ENCODE results near the gene HS3ST5.

Gene HS3ST5

DNA sequence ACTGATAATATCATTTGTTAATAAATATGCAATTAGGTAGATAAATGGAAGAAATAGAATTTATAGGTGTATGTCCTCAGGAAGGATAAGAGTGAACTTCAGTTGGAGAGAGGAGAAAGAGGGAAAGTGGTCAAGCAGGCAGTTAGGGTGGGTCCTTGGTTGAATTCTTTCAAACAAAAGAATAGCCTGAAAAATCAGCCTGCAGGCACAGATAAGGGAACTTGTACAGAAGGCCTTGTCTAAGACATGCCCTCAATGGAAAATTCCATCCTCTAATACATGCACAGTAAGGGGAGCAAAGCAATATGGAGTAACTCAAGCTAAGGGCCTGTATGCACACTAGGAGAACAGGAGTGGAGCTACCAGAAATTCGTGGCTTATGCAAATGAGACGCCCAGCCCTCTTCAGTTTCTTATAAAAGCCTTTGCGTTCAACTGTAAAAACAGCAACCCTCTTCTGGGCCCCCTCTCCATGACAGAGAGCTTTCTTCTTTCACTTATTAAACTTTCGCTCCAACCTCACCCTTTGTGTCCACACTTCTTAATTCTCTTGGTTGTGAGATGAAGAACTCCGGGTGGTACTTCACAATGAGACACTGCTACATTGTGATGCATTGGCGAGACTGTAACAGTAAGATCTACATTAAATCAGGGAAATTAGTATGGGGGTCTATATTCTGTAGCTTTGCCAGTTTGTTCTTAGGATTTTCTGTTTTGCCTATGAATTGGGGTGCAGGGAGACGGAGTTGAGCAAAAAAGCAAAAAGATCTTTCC lies 147.0 kb downstream of the HS3ST5 start:
- Histone ChIP-seq H3K4me3 (ENCODE audit: low read depth, low read length) (no peak overlapping the region), H3K9me3 (ENCODE audit: control insufficient read depth, insufficient read depth, low read length) (no peaks in the 10 kb centered on the region), H3K4me1 (ENCODE audit: control insufficient read depth, insufficient read depth, low read length) (peaks cover 36% of the 10 kb centered on the region), H3K27me3 (ENCODE audit: control insufficient read depth, insufficient read depth, low read length) (no peaks in the 10 kb centered on the region), H3K36me3 (ENCODE audit: control insufficient read depth, insufficient read depth, low read length) (no peaks in the 10 kb centered on the region), H3K9ac (ENCODE audit: low read depth, low read length) (no peak overlapping the region), H3K27ac (ENCODE audit: low read depth, low read length) (peak overlapping the region; percentile 64)

GRCh38 chr6:114195027-114195365 lies 147.8 kb downstream of the HS3ST5 start:
- Histone ChIP-seq H3K9me3 (ENCODE audit: control insufficient read depth, insufficient read depth, low read length) (no peaks in the 10 kb centered on the region), H3K27ac (ENCODE audit: low read depth, low read length) (peak overlapping the region; percentile 21), H3K4me1 (ENCODE audit: control insufficient read depth, insufficient read depth, low read length) (peaks cover 37% of the 10 kb centered on the region), H3K4me3 (ENCODE audit: low read depth, low read length) (no peak overlapping the region), H3K9ac (ENCODE audit: low read depth, low read length) (no peak overlapping the region), H3K36me3 (ENCODE audit: control insufficient read depth, insufficient read depth, low read length) (no peaks in the 10 kb centered on the region), H3K27me3 (ENCODE audit: control insufficient read depth, insufficient read depth, low read length) (no peaks in the 10 kb centered on the region)

DNA sequence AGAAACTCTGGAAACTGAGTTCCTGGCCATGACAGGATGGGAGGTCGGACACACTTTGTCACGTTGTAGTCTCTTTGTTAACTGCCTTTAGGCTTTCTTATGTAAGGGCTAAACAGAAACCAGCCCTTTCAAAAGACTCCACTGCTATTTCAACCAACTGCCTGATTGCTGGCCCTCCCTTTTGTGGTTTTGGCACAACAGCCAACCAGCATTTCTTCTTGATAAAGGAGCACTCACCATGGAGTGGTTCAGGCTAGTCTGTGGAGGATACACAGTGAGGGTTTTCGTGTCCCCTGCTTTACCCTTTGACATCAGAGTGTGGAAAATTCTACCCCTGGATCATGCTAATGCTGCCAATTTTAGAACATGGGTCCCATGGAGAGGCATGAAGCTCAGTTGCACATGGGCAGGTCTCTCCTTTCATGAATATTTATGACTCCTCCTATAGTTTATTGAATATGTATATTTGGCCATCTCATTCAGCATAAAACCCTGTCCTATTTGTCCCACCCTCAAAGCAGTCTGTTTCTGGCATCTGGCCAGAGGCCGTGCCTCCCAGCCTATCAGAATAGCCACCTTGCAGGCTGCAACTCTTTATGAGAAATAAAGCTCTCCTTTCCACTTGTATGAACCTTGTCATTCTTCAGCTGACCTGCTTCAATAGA lies 148.3 kb downstream of the HS3ST5 start:
- Histone ChIP-seq H3K27me3 (ENCODE audit: control insufficient read depth, insufficient read depth, low read length) (no peaks in the 10 kb centered on the region), H3K4me1 (ENCODE audit: control insufficient read depth, insufficient read depth, low read length) (peaks cover 41% of the 10 kb centered on the region), H3K27ac (ENCODE audit: low read depth, low read length) (no peak overlapping the region), H3K36me3 (ENCODE audit: control insufficient read depth, insufficient read depth, low read length) (no peaks in the 10 kb centered on the region), H3K9me3 (ENCODE audit: control insufficient read depth, insufficient read depth, low read length) (no peaks in the 10 kb centered on the region), H3K4me3 (ENCODE audit: low read depth, low read length) (no peak overlapping the region), H3K9ac (ENCODE audit: low read depth, low read length) (no peak overlapping the region)

DNA sequence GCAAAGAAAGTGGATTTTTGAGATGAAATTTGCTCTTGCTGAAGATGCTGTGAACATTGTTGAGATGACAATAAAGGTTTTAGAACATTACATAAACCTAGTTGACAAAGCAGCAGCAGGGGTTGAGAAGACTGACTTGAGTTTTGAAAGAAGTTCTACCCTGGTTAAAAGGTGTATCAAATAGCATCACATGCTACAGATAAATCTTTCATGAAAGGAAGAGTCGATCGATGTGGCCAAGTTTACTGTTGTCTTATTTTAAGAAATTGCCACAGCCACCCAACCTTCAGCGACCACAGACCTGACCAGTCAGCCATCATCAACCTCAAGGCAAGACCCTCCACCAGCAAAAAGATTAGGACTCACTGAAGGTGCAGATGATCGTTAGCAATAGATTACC lies 155.3 kb downstream of the HS3ST5 start:
- H3K4me1 ChIP-seq (ENCODE audit: control insufficient read depth, insufficient read depth, low read length): peaks cover 7% of the 10 kb centered on the region; the same call in 1 of the 2 replicates
- H3K27me3 ChIP-seq (ENCODE audit: control insufficient read depth, insufficient read depth, low read length): no peaks in the 10 kb centered on the region
- H3K9me3 ChIP-seq (ENCODE audit: control insufficient read depth, insufficient read depth, low read length): no peaks in the 10 kb centered on the region
- no peak overlapping the region for H3K27ac ChIP-seq (ENCODE audit: low read depth, low read length)
- no peaks in the 10 kb centered on the region for H3K36me3 ChIP-seq (ENCODE audit: control insufficient read depth, insufficient read depth, low read length)
- no peak overlapping the region for H3K9ac ChIP-seq (ENCODE audit: low read depth, low read length)
- no peak overlapping the region for H3K4me3 ChIP-seq (ENCODE audit: low read depth, low read length)

- no peaks in the 10 kb centered on the region; the same call in 1 of the 2 replicates for H3K36me3 ChIP-seq (ENCODE audit: control insufficient read depth, insufficient read depth, low read length)
- H3K9me3 ChIP-seq (ENCODE audit: control insufficient read depth, insufficient read depth, low read length): no peaks in the 10 kb centered on the region
- no peak overlapping the region for H3K4me3 ChIP-seq (ENCODE audit: low read depth, low read length)
- H3K4me1 ChIP-seq (ENCODE audit: control insufficient read depth, insufficient read depth, low read length): peaks cover 20% of the 10 kb centered on the region
- H3K27me3 ChIP-seq (ENCODE audit: control insufficient read depth, insufficient read depth, low read length): no peaks in the 10 kb centered on the region
- H3K27ac ChIP-seq (ENCODE audit: low read depth, low read length): no peak overlapping the region
- H3K9ac ChIP-seq (ENCODE audit: low read depth, low read length): no peak overlapping the region
These were observed 161.2 kb downstream of the HS3ST5 start for GRCh38 chr6:114181664-114182063.

DNA sequence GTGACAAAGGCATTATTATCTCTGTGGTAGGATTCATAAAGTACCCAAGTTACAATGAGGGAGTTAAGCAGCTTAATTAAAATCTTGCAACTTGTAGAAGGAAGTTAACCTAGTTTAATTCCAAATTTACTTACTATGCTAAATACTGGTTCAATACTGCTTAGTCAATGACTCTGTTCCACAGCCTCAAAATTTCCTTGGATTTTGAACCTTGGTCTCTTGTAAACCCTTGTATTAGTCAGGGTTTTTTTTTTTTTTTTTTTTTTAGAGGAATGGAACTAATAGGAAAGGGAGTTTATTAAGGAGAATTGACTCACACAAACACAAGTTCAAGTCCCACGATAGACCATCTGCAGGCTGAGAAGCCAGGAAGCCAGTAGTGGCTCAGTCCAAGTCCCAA lies 163.4 kb downstream of the HS3ST5 start:
- Histone ChIP-seq H3K27ac (ENCODE audit: low read depth, low read length) (no peak overlapping the region), H3K27me3 (ENCODE audit: control insufficient read depth, insufficient read depth, low read length) (no peaks in the 10 kb centered on the region), H3K4me3 (ENCODE audit: low read depth, low read length) (no peak overlapping the region), H3K9ac (ENCODE audit: low read depth, low read length) (no peak overlapping the region), H3K4me1 (ENCODE audit: control insufficient read depth, insufficient read depth, low read length) (peaks cover 32% of the 10 kb centered on the region), H3K36me3 (ENCODE audit: control insufficient read depth, insufficient read depth, low read length) (no peaks in the 10 kb centered on the region; the same call in 1 of the 2 replicates), H3K9me3 (ENCODE audit: control insufficient read depth, insufficient read depth, low read length) (no peaks in the 10 kb centered on the region)

DNA sequence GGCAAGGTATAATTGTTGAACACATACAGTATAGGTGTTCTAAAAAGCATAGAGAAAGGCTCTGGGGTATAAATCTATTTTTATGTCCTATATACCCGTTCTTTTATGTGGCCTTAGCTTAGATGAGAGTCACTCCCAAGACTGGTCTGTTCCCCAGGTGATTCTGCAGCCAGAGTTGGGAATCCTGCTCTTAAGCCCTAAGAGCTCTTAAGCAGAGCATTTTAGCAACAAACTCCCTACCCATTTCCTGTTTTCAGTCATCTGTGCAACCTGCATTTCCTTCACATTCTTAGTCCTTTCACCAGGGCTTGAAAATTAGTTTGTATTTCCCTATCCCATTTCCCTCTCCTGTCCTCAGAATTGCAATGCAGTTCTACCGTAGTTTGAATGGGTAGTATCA lies 166.1 kb downstream of the HS3ST5 start:
- Histone ChIP-seq H3K36me3 (ENCODE audit: control insufficient read depth, insufficient read depth, low read length) (no peaks in the 10 kb centered on the region; the same call in 1 of the 2 replicates), H3K27ac (ENCODE audit: low read depth, low read length) (peak overlapping the region; percentile 50), H3K9ac (ENCODE audit: low read depth, low read length) (no peak overlapping the region), H3K9me3 (ENCODE audit: control insufficient read depth, insufficient read depth, low read length) (no peaks in the 10 kb centered on the region), H3K4me1 (ENCODE audit: control insufficient read depth, insufficient read depth, low read length) (peaks cover 47% of the 10 kb centered on the region), H3K4me3 (ENCODE audit: low read depth, low read length) (no peak overlapping the region), H3K27me3 (ENCODE audit: control insufficient read depth, insufficient read depth, low read length) (no peaks in the 10 kb centered on the region)

- Histone ChIP-seq H3K9me3 (ENCODE audit: control insufficient read depth, insufficient read depth, low read length) (no peaks in the 10 kb centered on the region), H3K4me1 (ENCODE audit: control insufficient read depth, insufficient read depth, low read length) (peaks cover 56% of the 10 kb centered on the region), H3K27me3 (ENCODE audit: control insufficient read depth, insufficient read depth, low read length) (no peaks in the 10 kb centered on the region), H3K36me3 (ENCODE audit: control insufficient read depth, insufficient read depth, low read length) (no peaks in the 10 kb centered on the region), H3K9ac (ENCODE audit: low read depth, low read length) (no peak overlapping the region), H3K27ac (ENCODE audit: low read depth, low read length) (no peak overlapping the region), H3K4me3 (ENCODE audit: low read depth, low read length) (no peak overlapping the region)
These were observed 170.1 kb downstream of the HS3ST5 start for GRCh38 chr6:114172576-114173260.

- Histone ChIP-seq H3K4me1 (ENCODE audit: control insufficient read depth, insufficient read depth, low read length) (peaks cover 44% of the 10 kb centered on the region), H3K27me3 (ENCODE audit: control insufficient read depth, insufficient read depth, low read length) (no peaks in the 10 kb centered on the region), H3K4me3 (ENCODE audit: low read depth, low read length) (no peak overlapping the region), H3K9me3 (ENCODE audit: control insufficient read depth, insufficient read depth, low read length) (no peaks in the 10 kb centered on the region), H3K27ac (ENCODE audit: low read depth, low read length) (no peak overlapping the region), H3K36me3 (ENCODE audit: control insufficient read depth, insufficient read depth, low read length) (peaks cover 12% of the 10 kb centered on the region; the same call in 1 of the 2 replicates), H3K9ac (ENCODE audit: low read depth, low read length) (no peak overlapping the region)
These were observed 171.3 kb downstream of the HS3ST5 start for GRCh38 chr6:114171473-114171872.

- H3K4me3 ChIP-seq (ENCODE audit: low read depth, low read length): no peak overlapping the region
- H3K9ac ChIP-seq (ENCODE audit: low read depth, low read length): no peak overlapping the region
- H3K4me1 ChIP-seq (ENCODE audit: control insufficient read depth, insufficient read depth, low read length): peaks cover 39% of the 10 kb centered on the region
- no peaks in the 10 kb centered on the region for H3K27me3 ChIP-seq (ENCODE audit: control insufficient read depth, insufficient read depth, low read length)
- no peak overlapping the region for H3K27ac ChIP-seq (ENCODE audit: low read depth, low read length)
- H3K9me3 ChIP-seq (ENCODE audit: control insufficient read depth, insufficient read depth, low read length): no peaks in the 10 kb centered on the region
- peaks cover 12% of the 10 kb centered on the region; the same call in 1 of the 2 replicates for H3K36me3 ChIP-seq (ENCODE audit: control insufficient read depth, insufficient read depth, low read length)
These were observed 171.8 kb downstream of the HS3ST5 start for GRCh38 chr6:114170958-114171387.

GRCh38 chr6:114170372-114170771 lies 172.5 kb downstream of the HS3ST5 start:
- Histone ChIP-seq H3K36me3 (ENCODE audit: control insufficient read depth, insufficient read depth, low read length) (peaks cover 12% of the 10 kb centered on the region; the same call in 1 of the 2 replicates), H3K4me1 (ENCODE audit: control insufficient read depth, insufficient read depth, low read length) (peaks cover 34% of the 10 kb centered on the region), H3K27me3 (ENCODE audit: control insufficient read depth, insufficient read depth, low read length) (no peaks in the 10 kb centered on the region), H3K27ac (ENCODE audit: low read depth, low read length) (no peak overlapping the region), H3K9me3 (ENCODE audit: control insufficient read depth, insufficient read depth, low read length) (no peaks in the 10 kb centered on the region), H3K9ac (ENCODE audit: low read depth, low read length) (no peak overlapping the region), H3K4me3 (ENCODE audit: low read depth, low read length) (no peak overlapping the region)

Measured in HUES48 (cell line).